Stimulated activated CD4-positive, alpha-beta T cell treated with anti-CD3 and anti-CD28 coated beads, Interleukin-1b, Interleukin-23, amount 100 ng/mL, for 48 hours (primary cell): ENCODE measurements around the gene CFDP1.

Source experiments
- DNase-seq: peaks from one replicate; pipeline ENCODE4 v3.0.0-alpha.2; 2020

The CFDP1 gene

DNA sequence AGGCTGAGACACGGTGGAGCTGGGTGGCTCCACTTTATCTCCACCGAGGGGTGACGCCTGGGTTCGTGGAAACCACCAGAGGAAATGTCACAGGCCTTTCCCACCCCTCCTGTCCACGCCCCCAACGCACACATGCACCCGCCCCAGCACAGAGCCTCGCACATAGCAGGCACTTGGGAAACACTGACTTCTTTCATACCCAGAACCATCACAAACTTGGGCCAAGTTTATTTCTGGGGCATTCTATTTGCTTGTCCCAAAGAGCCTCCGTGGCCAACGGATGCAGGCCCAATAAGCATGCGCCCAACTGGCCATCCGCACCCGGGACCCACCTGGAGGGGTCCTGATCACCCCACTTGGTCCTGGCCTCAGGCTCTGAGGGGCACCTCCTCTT, 185.2 kb downstream of the CFDP1 start:
- no peak for DNase-seq

GRCh38 chr16:75247249-75247648, 186.1 kb downstream of the CFDP1 start:
- no peak for DNase-seq

DNA sequence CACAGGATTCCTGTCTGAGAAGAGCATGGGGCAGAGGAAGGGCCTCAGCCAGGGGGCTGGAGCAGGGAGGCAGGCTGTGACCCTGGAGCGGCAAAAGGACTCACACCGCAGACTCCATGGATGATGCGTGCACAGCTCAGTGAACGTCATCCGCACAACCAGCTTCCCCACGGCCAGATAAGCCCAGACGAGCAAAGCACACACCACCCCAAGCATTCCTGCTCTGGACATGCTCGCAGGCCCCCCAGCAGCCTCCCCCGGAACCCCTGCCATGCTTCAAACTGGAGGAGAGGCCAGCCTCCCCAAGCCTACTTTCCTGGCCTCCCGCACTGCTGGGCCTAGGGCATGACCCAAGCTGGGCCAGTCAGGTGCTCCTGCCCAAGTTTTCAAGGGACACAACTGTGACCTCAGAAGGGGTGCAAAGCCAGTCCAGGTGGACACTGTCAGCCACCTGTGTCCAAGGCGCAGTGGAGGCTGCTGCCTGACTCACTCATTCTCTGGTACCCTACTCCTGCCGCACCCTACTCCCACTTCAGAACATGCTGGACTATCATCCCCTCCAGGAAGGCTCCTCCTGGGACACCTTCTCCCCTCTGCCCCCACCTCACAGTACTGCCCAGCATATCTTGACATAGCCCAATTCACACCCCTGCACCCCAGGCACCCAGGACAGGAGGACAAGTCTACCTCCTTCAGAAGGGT, 186.6 kb downstream of the CFDP1 start:
- DNase-seq, result no peak

- no peak for DNase-seq
Observed at GRCh38 chr16:75244844-75245758, 188.2 kb downstream of the CFDP1 start.

DNA sequence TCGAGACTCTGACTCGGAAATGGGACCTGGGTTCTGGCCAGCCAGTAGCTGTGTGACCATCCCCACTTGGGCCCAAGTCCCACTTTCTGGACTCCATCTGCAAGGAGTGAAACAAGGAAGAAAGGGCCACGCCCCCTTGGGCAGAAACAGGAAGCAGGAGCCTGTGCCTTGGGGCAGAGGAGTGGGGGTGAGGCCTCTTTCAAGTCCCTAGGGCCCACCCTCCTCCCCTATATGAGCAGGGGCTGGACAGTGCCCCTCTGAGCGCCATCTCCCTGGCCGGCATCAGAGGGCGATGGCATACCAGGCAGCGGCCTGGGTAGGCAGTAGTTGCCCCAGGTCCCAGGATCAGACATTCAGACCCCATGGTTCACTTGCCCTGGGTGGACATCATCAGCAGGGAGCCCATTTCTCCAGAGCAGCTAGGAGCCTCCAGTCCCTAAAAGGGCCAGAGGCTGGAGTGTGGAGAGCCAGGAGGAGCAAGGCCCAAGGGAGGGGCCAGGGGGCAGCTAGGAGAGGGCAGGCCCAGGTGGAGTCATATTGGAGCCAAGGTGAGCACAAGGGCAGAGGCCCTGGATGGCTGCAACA, 189.0 kb downstream of the CFDP1 start:
- no peak for DNase-seq
